T-helper 2 cell treated with Interferon-gamma antibody and Interleukin-4, amounts not matched to agents 5 μg/mL and 100 μg/mL, for 36 hours (primary cell): ENCODE results near the gene NTRK2.

Experiments used
- DNase-seq: peaks from one replicate; pipeline ENCODE4 v3.0.0; 2021; ENCODE audit warnings: low spot score
- H3K27ac Mint-ChIP-seq: one replicate; pipeline ENCODE4 v1.8.0; 2021; ENCODE audit warnings: mild to moderate bottlenecking, mixed read lengths
- H3K27me3 Mint-ChIP-seq: one replicate; pipeline ENCODE4 v1.8.0; 2021; ENCODE audit warnings: low read depth, mixed read lengths
- H3K36me3 Mint-ChIP-seq: one replicate; pipeline ENCODE4 v1.8.0; 2021; ENCODE audit warnings: low read depth, mixed read lengths
- H3K4me1 Mint-ChIP-seq: one replicate; pipeline ENCODE4 v1.8.0; 2021; ENCODE audit warnings: low read depth, mixed read lengths
- H3K4me3 Mint-ChIP-seq: one replicate; pipeline ENCODE4 v1.8.0; 2022; ENCODE audit warnings: mild to moderate bottlenecking, moderate library complexity, mixed read lengths
- H3K9me3 Mint-ChIP-seq: one replicate; pipeline ENCODE4 v1.8.0; 2021; ENCODE audit warnings: mixed read lengths

Gene NTRK2

DNA sequence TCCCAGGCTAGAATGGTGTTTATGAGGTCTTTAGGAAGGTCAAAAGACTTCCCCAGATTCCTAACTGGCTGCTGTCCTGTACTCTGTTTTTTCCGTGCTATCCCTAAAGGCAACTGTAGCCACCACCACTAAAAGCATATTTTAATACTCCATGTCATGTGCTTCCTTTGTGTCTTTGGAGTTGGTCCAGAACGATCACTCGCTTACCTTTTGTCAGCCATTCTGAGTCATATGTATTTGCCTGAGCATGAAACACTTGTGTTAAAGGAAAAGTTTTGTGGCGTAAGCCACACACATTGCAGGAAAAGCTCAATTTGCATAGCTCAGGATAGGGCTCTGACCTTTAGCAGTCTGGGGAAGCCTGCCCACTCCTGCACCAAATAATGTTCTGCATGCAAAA is 299.6 kb downstream of the NTRK2 start:
- Mint-ChIP-seq H3K27ac (no peak overlapping the region), H3K36me3 (no peaks in the 10 kb centered on the region), H3K27me3 (no peaks in the 10 kb centered on the region), H3K4me1 (no peaks in the 10 kb centered on the region), H3K9me3 (no peaks in the 10 kb centered on the region), H3K4me3 (no peak overlapping the region)
- DNase-seq, result no peak

DNA sequence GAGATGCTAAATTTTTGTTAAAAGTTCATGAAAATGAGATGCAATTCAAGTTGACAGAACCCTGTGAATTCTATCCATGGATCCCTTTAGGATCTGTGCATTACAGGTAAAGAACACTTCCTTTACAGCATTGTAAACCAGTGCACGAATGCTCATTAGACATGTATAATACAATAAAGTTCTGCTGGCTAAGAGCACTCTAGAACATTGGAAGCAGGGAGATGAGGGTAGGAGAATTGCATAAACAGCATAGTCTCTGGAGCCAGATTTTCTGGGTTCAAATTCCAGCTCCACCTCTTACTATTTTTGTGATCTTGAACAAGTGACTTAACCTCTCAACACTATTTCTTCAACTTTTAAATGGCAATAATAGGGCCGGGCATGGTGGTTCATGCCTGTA is 300.2 kb downstream of the NTRK2 start:
- Mint-ChIP-seq H3K4me1 (no peaks in the 10 kb centered on the region), H3K9me3 (no peaks in the 10 kb centered on the region), H3K36me3 (no peaks in the 10 kb centered on the region), H3K27ac (no peak overlapping the region), H3K27me3 (no peaks in the 10 kb centered on the region), H3K4me3 (no peak overlapping the region)
- no peak for DNase-seq

DNA sequence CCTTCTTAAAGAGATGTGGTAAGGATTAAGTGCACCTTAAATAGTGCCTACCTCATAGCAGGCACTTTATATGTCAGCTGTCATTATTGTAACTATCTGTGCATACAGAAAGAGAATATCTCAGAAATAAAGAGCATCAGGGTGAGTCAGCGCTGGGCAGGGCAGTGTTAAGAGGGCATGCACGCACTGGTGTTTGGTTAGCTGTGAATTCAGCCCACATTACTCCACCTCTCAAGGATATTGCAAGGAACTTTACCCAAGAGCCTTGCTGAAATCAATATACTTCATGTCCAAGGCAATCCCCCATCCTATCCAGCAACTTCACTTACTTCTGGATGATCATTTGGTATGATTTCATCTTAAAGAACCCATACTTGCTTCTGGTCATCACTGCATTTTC is 300.9 kb downstream of the NTRK2 start:
- no peaks in the 10 kb centered on the region for H3K27me3 Mint-ChIP-seq
- DNase-seq, result no peak
- no peaks in the 10 kb centered on the region for H3K4me1 Mint-ChIP-seq
- H3K27ac Mint-ChIP-seq, result no peak overlapping the region
- no peaks in the 10 kb centered on the region for H3K9me3 Mint-ChIP-seq
- no peak overlapping the region for H3K4me3 Mint-ChIP-seq
- H3K36me3 Mint-ChIP-seq, result no peaks in the 10 kb centered on the region

DNA sequence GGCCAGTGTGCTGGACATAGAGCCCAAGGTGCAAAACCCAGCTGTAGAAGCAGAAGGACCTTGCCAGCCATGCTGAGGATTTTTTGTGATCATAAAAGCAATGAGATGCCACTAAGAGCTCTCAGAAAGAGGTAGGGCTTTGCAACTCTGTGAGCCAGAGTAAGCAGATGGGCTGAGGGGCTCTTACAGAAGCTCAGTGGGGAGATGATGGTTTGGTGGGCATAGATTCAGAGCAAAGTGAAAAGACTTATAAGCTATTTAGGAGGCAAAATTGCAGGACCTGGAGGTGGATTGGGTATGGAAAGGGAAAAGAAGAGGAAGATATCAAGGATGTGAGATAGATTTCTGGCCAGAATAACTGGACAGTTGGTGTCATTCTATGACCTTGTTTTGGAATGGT is 302.0 kb downstream of the NTRK2 start:
- H3K4me1 Mint-ChIP-seq, result no peaks in the 10 kb centered on the region
- no peak overlapping the region for H3K27ac Mint-ChIP-seq
- H3K9me3 Mint-ChIP-seq, result no peaks in the 10 kb centered on the region
- no peaks in the 10 kb centered on the region for H3K36me3 Mint-ChIP-seq
- H3K4me3 Mint-ChIP-seq, result no peak overlapping the region
- no peaks in the 10 kb centered on the region for H3K27me3 Mint-ChIP-seq
- DNase-seq, result no peak

DNA sequence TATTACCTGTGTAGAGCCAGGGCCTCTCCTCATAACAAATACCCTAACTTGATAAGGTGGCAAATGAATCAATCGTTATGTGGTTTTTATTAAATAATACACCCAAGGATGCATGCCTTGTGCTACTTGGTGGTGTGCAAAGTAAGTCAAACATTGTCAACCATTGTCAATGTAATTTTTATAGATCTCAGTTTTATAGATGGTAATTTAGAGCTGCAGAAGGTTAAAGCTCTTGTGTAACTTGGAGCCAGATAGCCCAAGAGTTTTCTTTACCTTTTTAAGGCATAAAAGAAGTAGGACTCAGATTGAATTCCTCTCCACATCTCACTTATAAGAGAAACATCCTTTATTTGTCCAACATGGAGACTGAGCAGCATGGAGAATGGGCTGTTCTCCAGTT is 304.7 kb downstream of the NTRK2 start:
- H3K4me1 Mint-ChIP-seq, result no peaks in the 10 kb centered on the region
- H3K4me3 Mint-ChIP-seq, result no peak overlapping the region
- H3K9me3 Mint-ChIP-seq, result no peaks in the 10 kb centered on the region
- H3K27ac Mint-ChIP-seq, result no peak overlapping the region
- no peaks in the 10 kb centered on the region for H3K27me3 Mint-ChIP-seq
- no peaks in the 10 kb centered on the region for H3K36me3 Mint-ChIP-seq
- DNase-seq, result no peak

DNA sequence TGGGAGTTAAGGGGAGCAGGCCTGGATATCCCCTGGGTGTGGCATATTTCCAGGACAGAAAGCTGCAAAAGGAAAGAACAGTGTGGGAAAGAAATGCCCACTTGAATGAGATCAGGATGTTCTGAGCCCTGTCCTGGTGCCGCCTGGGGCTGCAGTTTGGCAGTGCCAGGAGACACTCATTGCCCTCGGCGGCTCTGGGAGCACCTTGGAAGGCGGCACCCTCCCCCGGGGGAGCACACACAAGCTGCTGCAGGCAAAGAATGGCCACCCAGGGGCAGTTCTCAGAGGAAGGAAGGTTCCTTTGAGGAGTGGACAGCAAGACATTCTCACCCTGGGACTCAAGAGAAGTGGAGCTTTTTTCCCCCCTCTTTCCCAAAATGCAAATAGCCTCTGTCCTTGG is 305.3 kb downstream of the NTRK2 start:
- no peak overlapping the region for H3K27ac Mint-ChIP-seq
- no peaks in the 10 kb centered on the region for H3K9me3 Mint-ChIP-seq
- H3K27me3 Mint-ChIP-seq, result no peaks in the 10 kb centered on the region
- no peak for DNase-seq
- no peaks in the 10 kb centered on the region for H3K36me3 Mint-ChIP-seq
- H3K4me3 Mint-ChIP-seq, result no peak overlapping the region
- H3K4me1 Mint-ChIP-seq, result no peaks in the 10 kb centered on the region

DNA sequence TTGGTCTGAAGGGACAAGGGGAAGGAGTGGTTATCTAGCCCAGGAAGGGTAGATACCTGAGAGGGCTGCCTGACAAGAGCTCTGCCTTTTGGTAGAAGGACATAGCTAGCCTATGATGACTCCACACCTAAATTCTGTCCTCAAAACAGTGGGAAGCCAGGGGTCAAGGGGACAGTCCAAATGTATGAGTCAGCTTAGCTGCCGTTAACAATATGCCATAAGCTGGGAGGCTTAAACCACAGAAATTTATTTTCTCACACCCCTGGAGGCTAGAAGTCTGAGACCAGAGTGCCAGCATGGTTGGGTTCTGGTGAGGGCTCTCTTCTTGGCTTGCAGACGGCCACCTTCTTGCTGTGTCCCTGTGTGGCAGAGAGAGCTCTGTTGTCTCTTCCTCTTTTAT is 306.4 kb downstream of the NTRK2 start:
- H3K4me1 Mint-ChIP-seq, result no peaks in the 10 kb centered on the region
- H3K4me3 Mint-ChIP-seq, result no peak overlapping the region
- DNase-seq, result no peak
- H3K36me3 Mint-ChIP-seq, result no peaks in the 10 kb centered on the region
- H3K27ac Mint-ChIP-seq, result no peak overlapping the region
- H3K27me3 Mint-ChIP-seq, result no peaks in the 10 kb centered on the region
- no peaks in the 10 kb centered on the region for H3K9me3 Mint-ChIP-seq

DNA sequence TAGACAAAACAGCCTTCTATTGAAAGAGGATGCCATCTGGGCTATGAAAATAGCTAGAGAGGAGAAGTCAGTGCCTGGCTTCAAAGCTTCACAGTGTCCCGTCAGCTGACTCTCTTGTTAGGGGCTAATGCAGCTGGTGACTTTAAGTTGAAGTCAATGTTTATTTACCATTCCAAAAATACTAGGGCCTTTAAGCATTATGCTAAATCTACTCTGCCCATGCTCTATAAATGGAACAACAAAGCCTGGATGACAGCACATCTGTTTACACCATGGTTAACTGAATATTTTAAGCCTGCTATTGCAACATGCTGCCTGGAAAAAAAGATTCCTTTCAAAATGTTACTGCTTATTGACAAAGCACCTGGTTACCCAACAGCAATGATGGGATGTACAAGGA is 309.1 kb downstream of the NTRK2 start:
- Mint-ChIP-seq H3K4me1 (no peaks in the 10 kb centered on the region), H3K27ac (no peak overlapping the region), H3K27me3 (no peaks in the 10 kb centered on the region), H3K36me3 (no peaks in the 10 kb centered on the region), H3K9me3 (no peaks in the 10 kb centered on the region), H3K4me3 (no peak overlapping the region)
- no peak for DNase-seq

DNA sequence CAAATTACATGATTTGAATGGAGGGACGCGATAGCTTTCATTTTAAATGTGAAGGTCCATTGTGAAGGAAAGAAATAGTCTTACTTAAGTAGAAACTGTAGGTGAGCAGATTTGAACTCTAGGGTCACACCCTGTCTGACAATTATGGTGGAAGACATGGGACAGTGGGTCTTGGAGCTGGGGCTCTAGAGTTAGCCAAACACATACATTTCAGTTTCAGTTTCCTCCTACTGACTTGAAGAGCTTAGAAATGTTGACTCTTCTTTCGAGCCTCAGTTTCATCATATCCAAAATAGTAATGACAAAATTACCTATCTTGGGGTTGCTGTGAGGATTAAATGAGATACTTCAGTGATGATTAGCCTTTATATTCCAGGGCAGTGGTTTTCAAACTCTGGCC is 314.2 kb downstream of the NTRK2 start:
- Mint-ChIP-seq H3K27me3 (no peaks in the 10 kb centered on the region), H3K9me3 (no peaks in the 10 kb centered on the region), H3K4me3 (no peak overlapping the region), H3K36me3 (no peaks in the 10 kb centered on the region), H3K27ac (no peak overlapping the region), H3K4me1 (no peaks in the 10 kb centered on the region)
- no peak for DNase-seq

DNA sequence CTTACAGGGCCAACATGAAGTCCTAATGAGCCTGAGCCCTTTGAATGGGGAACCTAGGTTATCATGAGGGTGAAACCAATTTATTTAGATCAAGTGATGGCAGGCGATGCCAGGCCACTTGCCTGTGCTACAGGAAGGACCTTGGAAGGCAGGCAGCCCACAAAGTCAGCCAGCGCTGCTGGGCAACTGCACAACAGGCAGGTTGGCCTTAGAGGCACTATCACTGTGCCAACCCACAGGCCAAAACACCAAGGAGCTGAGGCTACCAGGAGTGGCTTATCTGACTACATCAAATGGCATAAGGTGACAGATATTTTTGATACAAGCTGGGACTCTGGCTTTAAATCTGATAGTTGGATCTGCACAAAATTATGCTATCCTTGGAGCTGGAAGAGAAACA is 319.1 kb downstream of the NTRK2 start:
- Mint-ChIP-seq H3K4me3 (no peak overlapping the region), H3K36me3 (no peaks in the 10 kb centered on the region), H3K4me1 (no peaks in the 10 kb centered on the region), H3K27me3 (no peaks in the 10 kb centered on the region), H3K27ac (no peak overlapping the region), H3K9me3 (no peaks in the 10 kb centered on the region)
- DNase-seq, result no peak

DNA sequence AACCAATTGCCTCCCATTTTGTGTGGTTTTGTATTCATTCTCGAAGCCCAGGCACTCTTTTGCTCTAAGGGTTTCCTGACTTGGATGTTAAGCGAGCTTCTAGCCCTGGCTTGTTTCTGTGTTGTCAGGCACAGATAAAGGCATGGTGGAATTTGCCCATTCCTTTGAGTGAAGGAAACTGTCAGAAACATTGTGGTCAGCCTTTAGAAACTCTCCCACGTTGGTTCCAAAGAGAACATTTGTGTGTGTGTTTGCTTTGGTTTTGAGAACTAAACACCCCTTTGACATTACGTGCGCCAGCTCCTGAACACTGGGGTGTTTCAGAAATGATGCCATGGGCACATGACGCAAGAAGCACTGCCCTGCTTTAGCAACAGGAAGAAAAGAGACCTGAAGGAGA is 320.9 kb downstream of the NTRK2 start:
- no peak overlapping the region for H3K4me3 Mint-ChIP-seq
- no peaks in the 10 kb centered on the region for H3K27me3 Mint-ChIP-seq
- H3K27ac Mint-ChIP-seq, result no peak overlapping the region
- no peaks in the 10 kb centered on the region for H3K36me3 Mint-ChIP-seq
- H3K4me1 Mint-ChIP-seq, result no peaks in the 10 kb centered on the region
- DNase-seq, result no peak
- H3K9me3 Mint-ChIP-seq, result no peaks in the 10 kb centered on the region

DNA sequence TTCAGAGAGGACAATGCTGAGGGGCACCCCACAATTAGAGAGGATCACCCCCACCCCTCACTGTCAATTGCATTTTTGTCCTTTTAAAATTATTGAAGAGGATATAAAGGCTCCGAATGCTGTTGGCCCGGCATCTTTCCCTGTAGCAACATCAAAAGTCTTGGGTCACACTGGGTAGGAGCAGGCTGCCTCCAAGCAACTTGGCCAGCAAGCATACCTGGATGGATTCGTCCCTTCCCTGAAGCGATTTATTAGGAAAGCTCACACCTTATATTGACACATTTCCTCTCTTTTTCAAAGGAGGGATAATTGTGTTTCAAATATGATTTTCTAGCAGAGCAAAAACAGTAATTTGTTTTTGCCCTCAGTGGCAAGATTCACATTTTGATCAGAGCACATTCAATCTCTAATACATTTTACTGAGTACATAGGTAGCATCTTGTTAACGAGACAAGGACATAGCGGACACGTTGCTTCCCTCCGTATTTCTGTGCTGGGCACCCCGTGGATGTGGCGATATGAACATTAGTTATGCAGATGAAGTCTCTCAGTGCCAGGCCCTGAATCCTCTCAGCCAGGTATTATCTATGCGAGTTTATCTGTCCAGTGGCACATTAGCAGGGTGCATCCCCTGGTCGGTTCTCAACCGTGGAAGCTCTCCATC is 321.5 kb downstream of the NTRK2 start:
- Mint-ChIP-seq H3K4me1 (no peaks in the 10 kb centered on the region), H3K36me3 (no peaks in the 10 kb centered on the region), H3K4me3 (no peak overlapping the region), H3K27ac (no peak overlapping the region), H3K27me3 (no peaks in the 10 kb centered on the region), H3K9me3 (no peaks in the 10 kb centered on the region)
- DNase-seq, result no peak

DNA sequence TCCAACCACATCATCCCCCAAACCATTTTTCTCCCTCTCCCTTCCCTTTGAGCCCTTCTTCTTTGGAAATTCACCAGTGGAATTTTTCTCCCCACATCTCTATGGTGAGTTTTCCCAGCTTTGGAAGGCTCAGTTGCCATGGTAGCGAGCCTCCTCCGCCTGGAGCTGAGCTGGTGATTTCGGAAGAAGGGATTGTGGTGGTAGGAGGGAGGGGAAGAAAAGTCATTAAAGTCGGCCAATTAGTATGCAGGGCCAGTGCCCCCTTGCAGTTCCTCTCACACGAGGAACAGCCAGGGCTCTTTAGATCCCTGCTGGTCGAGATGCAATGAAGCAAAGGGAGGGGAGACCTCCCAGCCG is 322.0 kb downstream of the NTRK2 start:
- Mint-ChIP-seq H3K27me3 (no peaks in the 10 kb centered on the region), H3K4me1 (no peaks in the 10 kb centered on the region), H3K9me3 (no peaks in the 10 kb centered on the region), H3K36me3 (no peaks in the 10 kb centered on the region), H3K4me3 (no peak overlapping the region), H3K27ac (no peak overlapping the region)
- DNase-seq, result no peak

DNA sequence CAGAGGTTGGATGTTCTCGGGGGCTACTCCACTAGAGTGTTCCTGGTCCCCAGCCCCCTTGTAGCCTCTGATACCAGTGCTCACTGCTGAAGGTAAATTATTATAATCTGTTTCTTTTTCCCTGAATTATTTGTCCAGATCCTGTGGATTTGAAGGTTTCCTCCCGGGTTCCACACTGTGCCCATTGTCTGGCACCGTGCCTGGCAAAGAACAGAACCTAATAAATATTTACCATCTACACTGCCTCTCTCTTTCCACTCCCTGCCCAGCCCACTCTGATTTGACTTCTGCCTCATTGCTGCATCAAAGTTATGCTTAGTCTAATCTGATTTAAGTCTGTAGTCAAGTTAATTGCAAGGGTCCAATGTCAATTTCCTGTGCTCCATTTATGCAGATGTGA is 322.9 kb downstream of the NTRK2 start:
- H3K4me1 Mint-ChIP-seq, result no peaks in the 10 kb centered on the region
- H3K27me3 Mint-ChIP-seq, result no peaks in the 10 kb centered on the region
- no peak overlapping the region for H3K27ac Mint-ChIP-seq
- no peaks in the 10 kb centered on the region for H3K36me3 Mint-ChIP-seq
- no peaks in the 10 kb centered on the region for H3K9me3 Mint-ChIP-seq
- no peak overlapping the region for H3K4me3 Mint-ChIP-seq
- no peak for DNase-seq

DNA sequence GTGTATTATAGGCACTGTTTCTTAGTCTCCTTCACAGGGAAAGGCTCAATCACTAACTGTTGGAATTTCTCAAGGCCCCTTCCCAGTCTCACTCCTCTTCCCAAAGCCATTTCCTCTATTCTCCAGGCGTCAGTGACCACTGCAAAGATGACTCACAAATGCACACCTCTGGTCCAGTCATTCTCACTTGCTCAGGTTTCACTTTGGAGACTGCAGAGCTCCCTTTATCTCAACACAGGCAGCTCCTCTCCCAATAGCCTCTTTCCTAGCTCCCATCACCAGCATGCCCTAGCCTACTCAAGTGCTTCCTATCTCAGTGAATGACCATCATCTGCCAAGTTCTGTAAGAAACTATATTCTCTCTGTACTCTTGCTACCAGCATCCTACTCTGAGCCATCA is 323.6 kb downstream of the NTRK2 start:
- Mint-ChIP-seq H3K9me3 (no peaks in the 10 kb centered on the region), H3K27ac (no peak overlapping the region), H3K27me3 (no peaks in the 10 kb centered on the region), H3K4me1 (no peaks in the 10 kb centered on the region), H3K36me3 (no peaks in the 10 kb centered on the region), H3K4me3 (no peak overlapping the region)
- DNase-seq, result no peak
